ENCODE measurements around the gene SUMO2. TPM values are rescaled to one million over a fixed set of nuclear protein-coding genes. Genes with fewer than 3 reads are reported as not detected.

Gene SUMO2
- total and polyA plus RNA-seq, 2 experiments from 2014 or later, result 139 to 890 TPM

GRCh38 chr17:75183999-75184884 is 1.5 kb upstream of the SUMO2 start:
- Mint-ChIP-seq H3K36me3 (ENCODE audit: low read depth) (peaks cover 26% of the 10 kb centered on the region), H3K4me1 (peaks cover 21% of the 10 kb centered on the region), H3K27me3 (ENCODE audit: insufficient read depth, low read depth, poor library complexity) (peaks cover 14% of the 10 kb centered on the region), H3K9me3 (peaks cover 4% of the 10 kb centered on the region; the same call in 1 of the 3 replicates), H3K27ac (no peak overlapping the region), H3K4me3 (peak overlapping the region; percentile 78; the same call in 1 of the 3 replicates)
- H3K79me2 ChIP-seq (replicated peaks; ENCODE audit: insufficient read depth), result peaks cover 34% of the 10 kb centered on the region
- TF ChIP-seq STAT1 (IDR thresholded peaks at IDR 0.05; ENCODE audit: unreplicated experiment) (no peak), NANOG (IDR thresholded peaks at IDR 0.05; ENCODE audit: borderline replicate concordance) (no peak), ETS1 (IDR thresholded peaks at IDR 0.05) (no peak), ZNF114 (CRISPR knock-in tag; IDR thresholded peaks at IDR 0.05) (no peak), EZH2phosphoT487 (IDR thresholded peaks at IDR 0.05; ENCODE audit: unreplicated experiment) (no peak), CREB1 (CRISPR knock-in tag; IDR thresholded peaks at IDR 0.05; ENCODE audit: low read depth) (no peak), CTCF (conservative IDR thresholded peaks at IDR 0.05; ENCODE audit: low read depth in 2 of 2) (no peak), ZNF462 (CRISPR knock-in tag; IDR thresholded peaks at IDR 0.05) (no peak), ZNF331 (CRISPR knock-in tag; IDR thresholded peaks at IDR 0.05; ENCODE audit: low read depth) (no peak), EZH2 (IDR thresholded peaks at IDR 0.05; ENCODE audit: low read depth, unreplicated experiment) (no peak), JUNB (IDR thresholded peaks at IDR 0.05; ENCODE audit: unreplicated experiment) (no peak)
- TF ChIP-seq, protein P1, sequence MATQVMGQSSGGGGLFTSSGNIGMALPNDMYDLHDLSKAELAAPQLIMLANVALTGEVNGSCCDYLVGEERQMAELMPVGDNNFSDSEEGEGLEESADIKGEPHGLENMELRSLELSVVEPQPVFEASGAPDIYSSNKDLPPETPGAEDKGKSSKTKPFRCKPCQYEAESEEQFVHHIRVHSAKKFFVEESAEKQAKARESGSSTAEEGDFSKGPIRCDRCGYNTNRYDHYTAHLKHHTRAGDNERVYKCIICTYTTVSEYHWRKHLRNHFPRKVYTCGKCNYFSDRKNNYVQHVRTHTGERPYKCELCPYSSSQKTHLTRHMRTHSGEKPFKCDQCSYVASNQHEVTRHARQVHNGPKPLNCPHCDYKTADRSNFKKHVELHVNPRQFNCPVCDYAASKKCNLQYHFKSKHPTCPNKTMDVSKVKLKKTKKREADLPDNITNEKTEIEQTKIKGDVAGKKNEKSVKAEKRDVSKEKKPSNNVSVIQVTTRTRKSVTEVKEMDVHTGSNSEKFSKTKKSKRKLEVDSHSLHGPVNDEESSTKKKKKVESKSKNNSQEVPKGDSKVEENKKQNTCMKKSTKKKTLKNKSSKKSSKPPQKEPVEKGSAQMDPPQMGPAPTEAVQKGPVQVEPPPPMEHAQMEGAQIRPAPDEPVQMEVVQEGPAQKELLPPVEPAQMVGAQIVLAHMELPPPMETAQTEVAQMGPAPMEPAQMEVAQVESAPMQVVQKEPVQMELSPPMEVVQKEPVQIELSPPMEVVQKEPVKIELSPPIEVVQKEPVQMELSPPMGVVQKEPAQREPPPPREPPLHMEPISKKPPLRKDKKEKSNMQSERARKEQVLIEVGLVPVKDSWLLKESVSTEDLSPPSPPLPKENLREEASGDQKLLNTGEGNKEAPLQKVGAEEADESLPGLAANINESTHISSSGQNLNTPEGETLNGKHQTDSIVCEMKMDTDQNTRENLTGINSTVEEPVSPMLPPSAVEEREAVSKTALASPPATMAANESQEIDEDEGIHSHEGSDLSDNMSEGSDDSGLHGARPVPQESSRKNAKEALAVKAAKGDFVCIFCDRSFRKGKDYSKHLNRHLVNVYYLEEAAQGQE (IDR thresholded peaks at IDR 0.05; ENCODE audit: unreplicated experiment), result no peak
- ATAC-seq, result no peak
- H2AFZ ChIP-seq, result no peak overlapping the region
- H3K4me3 ChIP-seq, result no peak overlapping the region
- no peaks in the 10 kb centered on the region for H3K9me2 ChIP-seq (ENCODE audit: insufficient read depth)
- H3K27me3 ChIP-seq (ENCODE audit: insufficient read depth), result no peaks in the 10 kb centered on the region
- 0 out of 2 replicates have a peak, but pooled peaks cover 13% of the 10 kb centered on the region for H3K4me1 ChIP-seq (ENCODE audit: insufficient read depth)
- H4K20me1 ChIP-seq (replicated peaks; ENCODE audit: insufficient read depth), result peaks cover 26% of the 10 kb centered on the region
- DNase-seq (ENCODE audit: low spot score), result no peak
- H3K27ac ChIP-seq (ENCODE audit: low read depth), result peak overlapping the region; percentile 91; the same call in 1 of the 2 replicates
- no peak overlapping the region for H3K4me2 ChIP-seq
- H3F3A ChIP-seq (replicated peaks; ENCODE audit: low read depth), result peaks cover 13% of the 10 kb centered on the region
- H3K36me3 ChIP-seq (ENCODE audit: insufficient read depth), result peaks cover 15% of the 10 kb centered on the region

Data from GM23338 (cell line).